ENCODE results near the gene LRP5.

LRP5 gene

GRCh38 chr11:68406324-68407313, 94.2 kb downstream of the LRP5 start:
- H3K27ac ChIP-seq = peak overlapping the region; percentile 90
- no peak for TF ChIP-seq CTCF (conservative IDR thresholded peaks at IDR 0.05)

- no peak for TF ChIP-seq CTCF (conservative IDR thresholded peaks at IDR 0.05)
- H3K27ac ChIP-seq = peak overlapping the region; percentile 90
Measured at GRCh38 chr11:68408512-68408911, 96.1 kb downstream of the LRP5 start.

GRCh38 chr11:68409748-68410344, 97.5 kb downstream of the LRP5 start:
- no peak for TF ChIP-seq CTCF (conservative IDR thresholded peaks at IDR 0.05)
- peak overlapping the region; percentile 73; the same call in 1 of the 2 replicates for H3K27ac ChIP-seq

- H3K27ac ChIP-seq = peak overlapping the region; percentile 73
- TF ChIP-seq CTCF (conservative IDR thresholded peaks at IDR 0.05) = no peak
Measured at GRCh38 chr11:68411501-68411991, 99.2 kb downstream of the LRP5 start.

GRCh38 chr11:68412593-68413475, 100.4 kb downstream of the LRP5 start:
- peak overlapping the region; percentile 73 for H3K27ac ChIP-seq
- no peak for TF ChIP-seq CTCF (conservative IDR thresholded peaks at IDR 0.05)

GRCh38 chr11:68413591-68413999, 101.2 kb downstream of the LRP5 start:
- TF ChIP-seq CTCF (conservative IDR thresholded peaks at IDR 0.05) = no peak
- peak overlapping the region; percentile 73 for H3K27ac ChIP-seq

Data from VCaP (cell line).